ENCODE results near the gene CLK3.

Gene CLK3

DNA sequence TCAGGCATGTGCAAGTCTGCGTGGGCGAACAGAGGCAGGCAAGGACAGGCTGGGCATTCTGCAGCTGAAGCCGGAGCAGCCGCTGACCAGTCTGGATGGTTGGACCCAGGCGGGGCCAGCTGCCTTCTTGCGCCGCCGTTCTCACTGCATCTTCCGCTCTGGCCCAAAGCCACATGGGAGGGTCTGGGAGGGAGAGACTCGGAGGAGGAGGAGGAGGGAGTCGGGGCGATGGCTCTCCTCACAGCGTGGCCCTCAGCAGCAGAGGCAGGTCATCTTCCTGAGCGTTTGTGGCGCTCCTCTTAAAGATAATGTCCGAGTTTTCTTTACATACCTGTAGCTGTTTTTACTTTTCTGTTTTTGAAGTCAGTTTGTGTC lies 5.9 kb downstream of the CLK3 start:
- no peak for TF ChIP-seq YY1 (IDR thresholded peaks at IDR 0.05; ENCODE audit: insufficient read depth, insufficient read length)
- TF ChIP-seq SUZ12 (IDR thresholded peaks at IDR 0.05; ENCODE audit: extremely low read depth, insufficient read depth, insufficient read length): no peak
- no peak for TF ChIP-seq ZNF274 (IDR thresholded peaks at IDR 0.05; ENCODE audit: low read depth, low read length)
- H3K9ac ChIP-seq (ENCODE audit: insufficient read length, low read depth): no peak overlapping the region
- H3K9me3 ChIP-seq (ENCODE audit: insufficient read depth, low read length): no peaks in the 10 kb centered on the region
- H3K4me3 ChIP-seq (ENCODE audit: insufficient read length, low read depth): no peak overlapping the region
- H3K36me3 ChIP-seq (ENCODE audit: insufficient read depth, insufficient read length, low read length): peaks cover 95% of the 10 kb centered on the region
- H3K27me3 ChIP-seq (ENCODE audit: insufficient read depth, insufficient read length): no peaks in the 10 kb centered on the region
- DNase-seq (ENCODE audit: low read depth, low spot score): no peak
- H3K4me1 ChIP-seq (ENCODE audit: insufficient read depth, insufficient read length): peaks cover 14% of the 10 kb centered on the region

GRCh38 chr15:74621936-74622335 lies 6.3 kb downstream of the CLK3 start:
- H3K27me3 ChIP-seq (ENCODE audit: insufficient read depth, insufficient read length): no peaks in the 10 kb centered on the region
- peaks cover 14% of the 10 kb centered on the region for H3K4me1 ChIP-seq (ENCODE audit: insufficient read depth, insufficient read length)
- H3K36me3 ChIP-seq (ENCODE audit: insufficient read depth, insufficient read length, low read length): peaks cover 99% of the 10 kb centered on the region
- H3K9ac ChIP-seq (ENCODE audit: insufficient read length, low read depth): no peak overlapping the region
- TF ChIP-seq SUZ12 (IDR thresholded peaks at IDR 0.05; ENCODE audit: extremely low read depth, insufficient read depth, insufficient read length) (no peak), YY1 (IDR thresholded peaks at IDR 0.05; ENCODE audit: insufficient read depth, insufficient read length) (no peak), ZNF274 (IDR thresholded peaks at IDR 0.05; ENCODE audit: low read depth, low read length) (no peak)
- H3K9me3 ChIP-seq (ENCODE audit: insufficient read depth, low read length): no peaks in the 10 kb centered on the region
- no peak overlapping the region for H3K4me3 ChIP-seq (ENCODE audit: insufficient read length, low read depth)
- DNase-seq (ENCODE audit: low read depth, low spot score): no peak

DNA sequence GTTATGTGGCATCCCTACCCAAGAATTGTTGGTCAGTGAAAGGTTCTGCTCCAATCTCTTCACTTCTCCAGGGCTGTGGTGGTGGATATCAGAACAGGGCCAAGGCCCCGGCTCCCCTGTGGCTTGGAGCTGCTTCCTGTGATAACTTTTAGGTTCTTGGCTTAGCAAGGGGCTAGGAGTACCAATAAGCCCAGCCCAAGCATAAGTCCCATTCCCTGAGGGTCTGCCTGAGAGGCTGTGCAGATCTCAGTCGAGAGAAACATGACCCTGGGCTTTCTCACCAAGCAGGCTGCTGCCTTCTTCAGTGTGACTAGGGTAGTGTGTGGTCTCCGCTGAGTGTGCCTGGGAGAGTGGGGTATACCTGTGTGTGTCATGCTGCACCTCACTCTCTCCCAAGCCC lies 7.1 kb downstream of the CLK3 start:
- H3K9ac ChIP-seq (ENCODE audit: insufficient read length, low read depth): no peak overlapping the region
- no peaks in the 10 kb centered on the region for H3K9me3 ChIP-seq (ENCODE audit: insufficient read depth, low read length)
- H3K4me1 ChIP-seq (ENCODE audit: insufficient read depth, insufficient read length): peaks cover 14% of the 10 kb centered on the region
- H3K27me3 ChIP-seq (ENCODE audit: insufficient read depth, insufficient read length): no peaks in the 10 kb centered on the region
- no peak for DNase-seq (ENCODE audit: low read depth, low spot score)
- peaks cover 99% of the 10 kb centered on the region for H3K36me3 ChIP-seq (ENCODE audit: insufficient read depth, insufficient read length, low read length)
- no peak for TF ChIP-seq YY1 (IDR thresholded peaks at IDR 0.05; ENCODE audit: insufficient read depth, insufficient read length)
- TF ChIP-seq ZNF274 (IDR thresholded peaks at IDR 0.05; ENCODE audit: low read depth, low read length): no peak
- no peak for TF ChIP-seq SUZ12 (IDR thresholded peaks at IDR 0.05; ENCODE audit: extremely low read depth, insufficient read depth, insufficient read length)
- H3K4me3 ChIP-seq (ENCODE audit: insufficient read length, low read depth): no peak overlapping the region

GRCh38 chr15:74624020-74624602 lies 8.5 kb downstream of the CLK3 start:
- Histone ChIP-seq H3K4me1 (ENCODE audit: insufficient read depth, insufficient read length) (peaks cover 11% of the 10 kb centered on the region), H3K9ac (ENCODE audit: insufficient read length, low read depth) (no peak overlapping the region), H3K9me3 (ENCODE audit: insufficient read depth, low read length) (no peaks in the 10 kb centered on the region), H3K4me3 (ENCODE audit: insufficient read length, low read depth) (no peak overlapping the region), H3K27me3 (ENCODE audit: insufficient read depth, insufficient read length) (no peaks in the 10 kb centered on the region), H3K36me3 (ENCODE audit: insufficient read depth, insufficient read length, low read length) (peaks cover 100% of the 10 kb centered on the region)
- no peak for DNase-seq (ENCODE audit: low read depth, low spot score)
- no peak for TF ChIP-seq YY1 (IDR thresholded peaks at IDR 0.05; ENCODE audit: insufficient read depth, insufficient read length)
- no peak for TF ChIP-seq ZNF274 (IDR thresholded peaks at IDR 0.05; ENCODE audit: low read depth, low read length)
- no peak for TF ChIP-seq SUZ12 (IDR thresholded peaks at IDR 0.05; ENCODE audit: extremely low read depth, insufficient read depth, insufficient read length)

DNA sequence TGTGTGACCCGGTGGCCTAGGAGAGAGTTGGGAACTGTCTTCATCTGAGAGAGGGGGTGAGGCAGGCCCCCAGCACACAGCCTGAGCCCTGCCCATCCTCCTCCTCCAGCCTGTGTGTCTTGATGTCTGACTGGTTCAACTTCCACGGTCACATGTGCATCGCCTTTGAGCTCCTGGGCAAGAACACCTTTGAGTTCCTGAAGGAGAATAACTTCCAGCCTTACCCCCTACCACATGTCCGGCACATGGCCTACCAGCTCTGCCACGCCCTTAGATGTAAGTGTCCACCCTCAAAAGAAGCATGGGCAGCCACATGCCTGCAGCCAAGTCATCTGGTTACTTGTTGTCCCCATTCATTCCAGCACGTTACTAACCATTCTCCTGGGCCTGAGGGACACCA lies 10.1 kb downstream of the CLK3 start:
- no peak for DNase-seq (ENCODE audit: low read depth, low spot score)
- H3K4me1 ChIP-seq (ENCODE audit: insufficient read depth, insufficient read length): peaks cover 11% of the 10 kb centered on the region
- no peaks in the 10 kb centered on the region for H3K27me3 ChIP-seq (ENCODE audit: insufficient read depth, insufficient read length)
- no peaks in the 10 kb centered on the region for H3K9me3 ChIP-seq (ENCODE audit: insufficient read depth, low read length)
- no peak overlapping the region for H3K4me3 ChIP-seq (ENCODE audit: insufficient read length, low read depth)
- no peak for TF ChIP-seq SUZ12 (IDR thresholded peaks at IDR 0.05; ENCODE audit: extremely low read depth, insufficient read depth, insufficient read length)
- no peak for TF ChIP-seq YY1 (IDR thresholded peaks at IDR 0.05; ENCODE audit: insufficient read depth, insufficient read length)
- no peak for TF ChIP-seq ZNF274 (IDR thresholded peaks at IDR 0.05; ENCODE audit: low read depth, low read length)
- no peak overlapping the region for H3K9ac ChIP-seq (ENCODE audit: insufficient read length, low read depth)
- H3K36me3 ChIP-seq (ENCODE audit: insufficient read depth, insufficient read length, low read length): peaks cover 100% of the 10 kb centered on the region

- Histone ChIP-seq H3K4me1 (ENCODE audit: insufficient read depth, insufficient read length) (peaks cover 9% of the 10 kb centered on the region), H3K27me3 (ENCODE audit: insufficient read depth, insufficient read length) (no peaks in the 10 kb centered on the region), H3K9me3 (ENCODE audit: insufficient read depth, low read length) (no peaks in the 10 kb centered on the region), H3K9ac (ENCODE audit: insufficient read length, low read depth) (no peak overlapping the region), H3K4me3 (ENCODE audit: insufficient read length, low read depth) (no peak overlapping the region), H3K36me3 (ENCODE audit: insufficient read depth, insufficient read length, low read length) (peaks cover 100% of the 10 kb centered on the region)
- no peak for DNase-seq (ENCODE audit: low read depth, low spot score)
- TF ChIP-seq SUZ12 (IDR thresholded peaks at IDR 0.05; ENCODE audit: extremely low read depth, insufficient read depth, insufficient read length): no peak
- no peak for TF ChIP-seq YY1 (IDR thresholded peaks at IDR 0.05; ENCODE audit: insufficient read depth, insufficient read length)
- no peak for TF ChIP-seq ZNF274 (IDR thresholded peaks at IDR 0.05; ENCODE audit: low read depth, low read length)
Observed at GRCh38 chr15:74626336-74626735, 10.7 kb downstream of the CLK3 start.

GRCh38 chr15:74626752-74627692 lies 11.4 kb downstream of the CLK3 start:
- Histone ChIP-seq H3K4me3 (ENCODE audit: insufficient read length, low read depth) (no peak overlapping the region), H3K9me3 (ENCODE audit: insufficient read depth, low read length) (no peaks in the 10 kb centered on the region), H3K4me1 (ENCODE audit: insufficient read depth, insufficient read length) (peaks cover 7% of the 10 kb centered on the region), H3K36me3 (ENCODE audit: insufficient read depth, insufficient read length, low read length) (peaks cover 100% of the 10 kb centered on the region), H3K9ac (ENCODE audit: insufficient read length, low read depth) (no peak overlapping the region), H3K27me3 (ENCODE audit: insufficient read depth, insufficient read length) (no peaks in the 10 kb centered on the region)
- TF ChIP-seq SUZ12 (IDR thresholded peaks at IDR 0.05; ENCODE audit: extremely low read depth, insufficient read depth, insufficient read length): no peak
- no peak for DNase-seq (ENCODE audit: low read depth, low spot score)

Measured in NT2/D1 (cell line).